B cell (primary cell): ENCODE data around the gene POU2F3. TPM values are rescaled to one million over a fixed set of nuclear protein-coding genes. Genes with fewer than 3 reads are reported as not detected.
"Not testable (repeated sequence)": the region's sequence is repeated elsewhere in the genome, so short reads cannot be mapped to it uniquely, and the experiment has no call there.

ENCODE experiments used
- ATAC-seq: fragments of 200-7000 bp; cut with Tn5 transposase; one replicate; pipeline ENCODE4 v1.10.0; 2021; ENCODE audit warnings: low read depth, mild to moderate bottlenecking, moderate number of reproducible peaks, moderate library complexity
- CTCF ChIA-PET: fragments of 350-600 bp; sonication (Branson Sonifier 250); formaldehyde crosslinking; loops from one replicate; lab custom pipeline; 2021; ENCODE audit warnings: antibody characterized with exemption, inconsistent platforms; lab: Charles Lee
- POLR2A ChIA-PET: fragments of 350-600 bp; sonication (Branson Sonifier 250); formaldehyde crosslinking; loops from one replicate; lab custom pipeline; 2021; ENCODE audit warnings: antibody characterized with exemption; lab: Charles Lee
- DNase-seq: peaks from one replicate; pipeline ENCODE4 v3.0.0; 2013
- H2AFZ ChIP-seq: 2 replicates; pipeline ENCODE4 v1.6.1; 2012; ENCODE audit warnings: mild to moderate bottlenecking, low read depth, low read length; ENCODE audit not compliant: insufficient read depth, poor library complexity, severe bottlenecking
- H3K27ac ChIP-seq, 2 donors: 1 replicate in 1 of 2; 2 replicates in 1 of 2; pipeline ENCODE4 v1.5.1; 2012 to 2013; ENCODE audit warnings: low read length in 2 of 2, mild to moderate bottlenecking in 2 of 2, moderate library complexity in 1 of 2
- H3K27me3 ChIP-seq, 4 experiments: fragments of 200-600 bp in 1 of 4; sonication (generic) in 1 of 4; replicated peaks in 1 of 4; 1 replicate in 2 of 4; 2 replicates in 2 of 4; pipeline versions ENCODE4 v1.6.1 to v1.7.0; 2013 to 2016; ENCODE audit warnings: low read length in 3 of 4, mild to moderate bottlenecking in 2 of 4, mixed read lengths in 1 of 4, moderate library complexity in 1 of 4; ENCODE audit not compliant: insufficient read depth in 4 of 4, control insufficient read depth in 3 of 4; ENCODE audit errors: control extremely low read depth in 1 of 4
- H3K36me3 ChIP-seq, 2 experiments: replicated peaks in 1 of 2; 1 replicate in 1 of 2; 2 replicates in 1 of 2; pipeline versions ENCODE4 v1.6.1 to v1.7.1; 2013; ENCODE audit warnings: low read length in 1 of 2; ENCODE audit not compliant: insufficient read depth in 2 of 2, control insufficient read depth in 1 of 2; ENCODE audit errors: control extremely low read depth in 1 of 2, extremely low read depth in 1 of 2
- H3K4me1 ChIP-seq, 2 donors: fragments of 200-600 bp in 1 of 2; sonication (generic) in 1 of 2; 1 replicate in 1 of 2; 2 replicates in 1 of 2; pipeline versions ENCODE4 v1.5.1 to v1.6.1; 2013 to 2017; ENCODE audit warnings: low read length in 2 of 2; ENCODE audit not compliant: control insufficient read depth in 2 of 2, insufficient read depth in 2 of 2
- H3K4me2 ChIP-seq: replicated peaks from 2 replicates; pipeline ENCODE3; 2012; ENCODE audit warnings: mild to moderate bottlenecking, low read depth, low read length; ENCODE audit not compliant: poor library complexity, severe bottlenecking
- H3K4me3 ChIP-seq, 5 experiments: fragments of 200-600 bp in 1 of 5; sonication (generic) in 1 of 5; 1 replicate in 3 of 5; 2 replicates in 2 of 5; pipeline versions ENCODE4 v1.5.1 to v1.7.0; 2011 to 2016; ENCODE audit warnings: low read length in 4 of 5, mild to moderate bottlenecking in 4 of 5, low read depth in 2 of 5, control low read depth in 1 of 5, moderate library complexity in 1 of 5; ENCODE audit not compliant: insufficient read depth in 1 of 5; ENCODE audit errors: control extremely low read depth in 1 of 5, extremely low read depth in 1 of 5
- H3K79me2 ChIP-seq: fragments of 200-600 bp; sonication (generic); one replicate; pipeline ENCODE4 v1.6.0; 2016; ENCODE audit warnings: low read length; ENCODE audit not compliant: control insufficient read depth, insufficient read depth
- H3K9ac ChIP-seq: fragments of 200-600 bp; sonication (generic); 2 replicates; pipeline ENCODE4 v1.6.1; 2017; ENCODE audit warnings: mild to moderate bottlenecking, low read length, moderate library complexity
- H3K9me3 ChIP-seq, 3 donors: one replicate each; pipeline versions ENCODE4 v1.6.1 to v1.7.1; 2013; ENCODE audit warnings: low read length in 2 of 3; ENCODE audit not compliant: control insufficient read depth in 2 of 3, insufficient read depth in 1 of 3; ENCODE audit errors: control extremely low read depth in 1 of 3
- H4K20me1 ChIP-seq: 2 replicates; pipeline ENCODE4 v1.6.0; 2012; ENCODE audit warnings: mild to moderate bottlenecking, low read length; ENCODE audit not compliant: insufficient read depth, control insufficient read depth, poor library complexity, severe bottlenecking
- H3K27ac Mint-ChIP-seq: one replicate; pipeline ENCODE4 v1.8.0; 2021; ENCODE audit warnings: mixed read lengths
- H3K27me3 Mint-ChIP-seq: one replicate; pipeline ENCODE4 v1.8.0; 2021; ENCODE audit warnings: mixed read lengths
- H3K4me1 Mint-ChIP-seq: one replicate; pipeline ENCODE4 v1.8.0; 2021; ENCODE audit warnings: mixed read lengths
- H3K4me3 Mint-ChIP-seq: one replicate; pipeline ENCODE4 v1.8.0; 2021; ENCODE audit warnings: mixed read lengths
- H3K9me3 Mint-ChIP-seq: one replicate; pipeline ENCODE4 v1.8.0; 2022; ENCODE audit warnings: mixed read lengths; ENCODE audit not compliant: insufficient read depth
- CTCF ChIP-seq: fragments of 200-600 bp; IDR thresholded peaks from one replicate; pipeline ENCODE4 v1.8.0; 2022; ENCODE audit warnings: antibody characterized with exemption, mild to moderate bottlenecking
- EZH2 ChIP-seq: IDR thresholded peaks from 2 replicates; pipeline ENCODE4 v1.6.1; 2012; ENCODE audit warnings: borderline replicate concordance, low read depth, mild to moderate bottlenecking, moderate library complexity, low read length; ENCODE audit not compliant: insufficient read depth, poor library complexity, severe bottlenecking
- WGBS: methylation state at CpG from one replicate; pipeline ENCODE4 v1.1.5; 2013; ENCODE audit warnings: missing lambda C conversion rate; ENCODE audit not compliant: insufficient coverage; 5-methylcytosine and 5-hydroxymethylcytosine counted together
- intact Hi-C: fragments of 100-400 bp; cut with micrococcal nuclease; formaldehyde crosslinking; loops from one replicate; pipeline ENCODE4 v1.10.0; 2022
- polyA plus RNA-seq: library from polyadenylated mRNA; depleted of rRNA; stranded (reverse); fragments of >200 nt; gene quantifications from 2 replicates; pipeline ENCODE4 v1.2.3, GENCODE V29; 2012
- total RNA-seq, 2 donors: library from RNA; stranded (reverse); fragments of 120-200 nt in 1 of 2; gene quantifications; 1 replicate in 1 of 2; 2 replicates in 1 of 2; pipeline versions ENCODE4 v1.2.3 to v1.2.4, GENCODE V29; 2013 to 2022

The POU2F3 gene
- total and polyA plus RNA-seq, 2 donors (not counting 1 experiment from before 2014, with no cell fraction given): not detected

- no peaks in the 10 kb centered on the region for H3K4me1 Mint-ChIP-seq
- Histone ChIP-seq H3K27ac (no peak overlapping the region), H3K36me3 (no peaks in the 10 kb centered on the region), H3K4me3 (no peak overlapping the region), H3K4me2 (no peak overlapping the region), H2AFZ (no peak overlapping the region), H3K9me3 (no peaks in the 10 kb centered on the region), H3K27me3 (peaks cover 0 to 24% (median 3%) of the 10 kb centered on the region in 4 experiments), H3K9ac (no peak overlapping the region), H3K4me1 (no peaks in the 10 kb centered on the region), H3K79me2 (no peaks in the 10 kb centered on the region), H4K20me1 (no peaks in the 10 kb centered on the region)
- no peak overlapping the region for H3K4me3 Mint-ChIP-seq
- TF ChIP-seq CTCF: no peak
- no peak for TF ChIP-seq EZH2
- no peak overlapping the region for H3K27ac Mint-ChIP-seq
- ChIA-PET CTCF (no interaction called here), POLR2A (no interaction called here)
- H3K9me3 Mint-ChIP-seq: no peaks in the 10 kb centered on the region
- H3K27me3 Mint-ChIP-seq: peaks cover 35% of the 10 kb centered on the region
- WGBS: 68% methylated on average over 3 of the region's 8 CpGs
- no peak for ATAC-seq
- DNase-seq: no peak
- intact Hi-C loops: no loop called here
Measured at GRCh38 chr11:120249279-120250262, 9.6 kb downstream of the POU2F3 start.

GRCh38 chr11:120253377-120253776 lies 13.4 kb downstream of the POU2F3 start:
- H3K4me2 ChIP-seq, POLR2A ChIA-PET, H3K4me3 ChIP-seq, H2AFZ ChIP-seq, H3K4me3 Mint-ChIP-seq, intact Hi-C loops, H3K79me2 ChIP-seq, H3K36me3 ChIP-seq, H3K27ac Mint-ChIP-seq, H3K9ac ChIP-seq, H3K9me3 Mint-ChIP-seq, DNase-seq, H4K20me1 ChIP-seq, CTCF ChIA-PET, H3K9me3 ChIP-seq, ATAC-seq, H3K27ac ChIP-seq, H3K4me1 Mint-ChIP-seq: not testable (repeated sequence)
- WGBS: 92% methylated on average over 8 of the region's 13 CpGs
- H3K27me3 ChIP-seq: peaks cover 0 to 42% (median 15%) of the 10 kb centered on the region in 4 experiments
- H3K4me1 ChIP-seq: peaks cover 12 to 13% of the 10 kb centered on the region in 2 donors
- H3K27me3 Mint-ChIP-seq: peaks cover 46% of the 10 kb centered on the region
